ENCODE results near the gene HAUS6. TPM values are rescaled to one million over a fixed set of nuclear protein-coding genes. Genes with fewer than 3 reads are reported as not detected.
"Not testable (repeated sequence)": the region's sequence is repeated elsewhere in the genome, so short reads cannot be mapped to it uniquely, and the experiment has no call there.

The HAUS6 gene
- total RNA-seq, 1 experiment from 2014 or later, result 28.4 TPM

DNA sequence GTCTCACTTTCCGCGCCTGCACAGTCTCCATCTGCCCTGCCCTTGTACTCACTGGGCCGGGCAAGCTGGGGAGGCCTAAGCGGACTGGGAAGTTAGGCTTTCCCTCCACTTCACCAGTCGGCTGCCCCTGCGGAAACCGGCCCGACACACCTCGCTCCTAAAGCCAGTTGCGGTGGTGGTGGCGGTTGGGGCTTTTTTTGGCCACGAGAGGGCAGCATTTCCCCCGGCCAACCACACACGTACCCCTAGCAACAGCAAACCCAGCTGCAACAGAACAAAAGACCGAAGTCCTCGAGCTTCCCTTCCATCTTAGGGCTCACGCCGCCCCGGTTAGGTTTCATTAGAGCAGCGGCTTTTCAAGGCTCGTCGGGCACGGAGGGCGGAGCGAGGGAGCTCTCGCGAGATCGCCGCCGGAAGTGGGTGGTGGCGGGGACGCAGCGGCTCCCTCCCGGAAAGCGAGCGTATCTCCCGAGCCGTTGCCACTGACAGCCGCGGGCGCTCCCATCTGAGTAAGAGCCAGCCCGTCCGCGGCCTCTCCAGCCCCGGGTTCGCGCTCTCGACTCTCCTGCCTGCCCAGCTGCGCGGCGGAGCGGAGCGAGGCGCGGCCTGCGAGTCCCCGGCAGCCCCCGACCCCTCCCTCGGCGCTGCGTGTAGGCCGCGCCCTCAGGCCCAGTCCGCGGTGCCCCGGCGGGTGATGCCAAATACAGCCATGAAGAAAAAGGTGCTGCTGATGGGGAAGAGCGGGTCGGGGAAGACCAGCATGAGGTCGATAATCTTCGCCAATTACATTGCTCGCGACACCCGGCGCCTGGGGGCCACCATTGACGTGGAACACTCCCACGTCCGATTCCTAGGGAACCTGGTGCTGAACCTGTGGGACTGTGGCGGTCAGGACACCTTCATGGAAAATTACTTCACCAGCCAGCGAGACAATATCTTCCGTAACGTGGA lies 53.5 kb downstream of the HAUS6 start, which contains the start of gene RRAGA:
RRAGA (plus strand) TSS at position 462 of the 951 bp plus-strand sequence; CDS start at position 695, 233 bp downstream.
- peak; percentile 98 for DNase-seq (ENCODE audit: low read depth)

DNA sequence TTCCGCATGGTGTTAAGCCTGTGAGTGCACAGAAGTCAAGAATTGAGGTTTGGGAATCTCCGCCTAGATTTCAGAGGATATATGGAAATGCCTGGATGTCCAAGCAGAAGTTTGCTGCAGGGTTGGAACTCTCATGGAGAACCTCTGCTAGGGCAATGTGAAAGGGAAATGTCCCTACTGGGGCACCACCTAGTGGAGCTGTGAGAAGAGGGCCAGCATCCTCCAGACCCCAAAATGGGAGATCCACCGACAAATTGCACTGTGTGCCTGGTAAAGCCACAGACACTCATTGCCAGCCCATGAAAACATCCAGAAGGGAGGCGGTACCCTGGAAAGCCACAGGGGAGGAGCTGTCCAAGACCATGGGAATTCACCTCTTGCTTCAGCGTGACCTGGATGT lies 66.1 kb downstream of the HAUS6 start:
- DNase-seq (ENCODE audit: low read depth), result no peak

DNA sequence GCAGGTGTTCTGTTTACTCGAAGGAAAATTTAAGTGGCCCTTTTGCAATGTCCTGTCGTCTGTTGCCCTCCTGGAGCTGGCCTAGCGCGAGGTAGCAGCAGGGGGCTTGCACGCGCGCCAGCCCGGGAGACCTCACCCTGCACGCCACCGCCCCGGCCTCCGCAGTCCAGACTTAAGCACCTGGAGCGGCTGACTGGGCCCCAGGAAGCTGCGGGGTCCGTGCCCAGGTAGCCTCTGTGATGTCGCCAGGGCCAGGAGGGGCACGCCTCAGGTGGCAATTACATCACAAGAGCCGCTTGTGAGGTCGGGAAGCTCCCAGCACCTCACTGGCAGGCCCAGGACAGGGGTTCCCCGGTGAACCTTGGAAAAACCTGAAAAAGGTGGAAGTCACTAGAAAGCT lies 69.7 kb downstream of the HAUS6 start, which contains the start of gene SAXO1:
SAXO1 (minus strand) TSS at position 195 of the 400 bp plus-strand sequence. CDS start 301 bp downstream, outside the sequence.
- DNase-seq (ENCODE audit: low read depth), result no peak

DNA sequence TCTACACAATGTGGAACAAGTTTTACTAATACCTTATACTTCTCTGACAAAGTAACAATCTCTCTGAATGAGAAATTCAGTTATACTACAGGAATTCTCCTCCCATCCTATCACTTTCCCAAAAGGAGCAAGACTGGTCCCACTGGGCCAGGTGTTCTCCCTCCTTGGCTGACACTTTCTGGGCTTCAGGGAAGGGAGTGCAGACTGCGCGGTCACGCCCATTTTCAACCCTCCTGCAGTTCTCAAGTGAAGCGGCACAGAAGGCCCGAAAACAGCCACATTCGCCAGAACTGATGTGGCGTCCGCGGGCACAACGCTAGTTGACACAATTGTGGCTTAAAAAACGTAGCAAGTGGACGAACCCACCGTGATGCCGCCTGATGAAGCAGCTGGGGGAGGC lies 70.3 kb downstream of the HAUS6 start:
- DNase-seq (ENCODE audit: low read depth), result no peak

DNA sequence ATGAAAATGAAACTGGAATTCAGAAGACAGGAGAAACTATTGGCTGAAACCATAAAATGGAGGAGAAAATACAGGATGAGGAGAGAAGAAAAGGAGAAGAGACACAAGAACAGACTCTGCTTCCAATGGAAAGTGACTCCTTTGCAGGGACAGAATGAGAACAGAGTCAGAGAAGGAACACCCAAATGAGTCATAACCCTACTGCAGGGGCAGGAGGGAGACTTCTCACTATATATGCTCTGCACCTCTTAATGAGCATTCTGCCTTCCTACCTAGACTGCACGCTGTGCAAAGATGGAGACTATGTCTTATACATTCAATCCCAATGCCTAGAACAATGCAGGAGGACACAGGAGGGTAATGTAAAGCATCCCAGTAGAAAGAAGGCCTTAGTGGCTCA lies 71.8 kb downstream of the HAUS6 start:
- peak; percentile 23 for DNase-seq (ENCODE audit: low read depth)

DNA sequence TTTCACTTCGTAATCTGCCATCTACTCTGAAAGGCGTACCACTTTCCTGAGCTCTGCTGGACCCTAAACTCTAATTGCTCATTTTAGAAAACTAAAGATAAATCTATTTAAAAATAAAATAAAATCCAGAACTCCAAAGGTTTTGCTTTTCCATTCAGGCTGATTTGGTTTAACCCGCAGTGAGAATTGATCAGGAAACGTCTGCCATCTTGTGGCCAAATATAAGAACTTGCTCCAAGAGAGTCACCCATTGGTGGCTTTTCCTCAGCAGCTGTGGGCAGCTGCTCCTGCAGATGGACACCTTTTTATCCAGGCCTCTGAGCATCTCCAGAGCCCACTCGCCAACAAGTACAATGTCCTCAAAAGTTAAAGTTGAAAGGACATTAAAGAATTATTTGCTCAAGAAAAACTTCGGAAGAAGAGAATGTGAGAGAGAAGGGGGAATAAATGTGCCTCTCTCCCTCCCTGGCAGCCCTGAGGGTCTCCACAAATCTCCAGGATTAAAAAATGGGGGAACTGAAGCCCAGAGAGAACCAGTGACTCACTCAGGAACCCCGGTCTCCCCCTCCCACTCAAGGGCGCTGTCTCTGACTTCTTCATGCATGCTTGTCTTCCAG lies 73.8 kb downstream of the HAUS6 start:
- peak; percentile 70 for DNase-seq (ENCODE audit: low read depth)

DNA sequence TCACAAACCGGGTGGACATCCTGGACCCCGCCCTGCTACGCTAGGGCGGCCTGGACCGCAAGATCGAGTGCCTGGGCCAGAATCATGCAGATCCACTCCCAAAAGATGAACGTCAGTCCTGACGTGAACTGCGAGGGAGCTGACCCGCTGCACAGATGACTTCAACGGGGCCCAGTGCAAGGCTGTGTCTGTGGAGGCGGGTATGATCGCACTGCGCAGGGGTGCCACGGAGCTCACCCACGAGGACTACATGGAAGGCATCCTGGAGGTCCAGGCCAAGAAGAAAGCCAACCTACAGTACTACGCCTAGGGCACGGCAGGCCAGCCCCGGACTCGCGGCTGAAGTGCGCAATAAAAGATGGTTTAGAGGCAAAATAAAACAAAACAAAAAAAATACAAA lies 74.9 kb downstream of the HAUS6 start:
- no peak for DNase-seq (ENCODE audit: low read depth)

DNA sequence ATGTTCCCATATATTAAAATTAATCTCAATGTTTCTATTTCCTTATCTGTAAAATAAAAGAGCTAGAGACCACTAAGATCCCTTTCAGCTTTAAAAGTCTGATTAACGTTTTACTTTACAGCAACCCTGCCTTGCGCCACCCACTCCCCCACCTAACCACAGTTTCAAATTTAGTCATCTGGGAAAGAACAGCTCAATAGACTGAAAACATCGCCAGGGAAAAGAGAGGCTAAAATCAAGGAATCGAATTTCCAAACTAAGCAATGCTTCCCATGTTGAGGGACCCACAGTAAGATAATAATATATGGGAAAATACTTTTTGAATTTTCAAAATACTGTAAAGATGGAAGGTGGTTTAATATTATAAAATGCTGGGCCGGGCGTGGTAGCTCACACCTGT lies 76.3 kb downstream of the HAUS6 start:
- DNase-seq (ENCODE audit: low read depth), result no peak

DNA sequence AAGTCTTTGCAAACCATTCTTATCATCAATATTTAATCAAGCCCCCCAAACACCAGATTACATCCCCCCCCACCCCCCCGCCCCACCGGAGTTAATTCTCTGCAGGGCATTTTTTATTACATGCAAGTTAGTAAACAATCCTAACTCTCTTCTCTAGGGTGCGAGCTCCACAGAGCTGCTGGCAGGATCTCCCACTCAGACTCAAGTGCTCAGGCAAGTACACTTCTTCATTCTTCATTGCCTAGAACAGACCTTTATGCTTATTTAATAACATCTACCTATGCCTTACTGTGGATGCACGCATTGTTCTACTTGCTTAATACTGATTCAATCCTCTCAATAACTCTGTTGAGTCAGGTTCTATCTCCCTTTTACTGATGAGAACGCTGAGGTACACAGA lies 79.6 kb downstream of the HAUS6 start:
- no peak for DNase-seq (ENCODE audit: low read depth)

DNA sequence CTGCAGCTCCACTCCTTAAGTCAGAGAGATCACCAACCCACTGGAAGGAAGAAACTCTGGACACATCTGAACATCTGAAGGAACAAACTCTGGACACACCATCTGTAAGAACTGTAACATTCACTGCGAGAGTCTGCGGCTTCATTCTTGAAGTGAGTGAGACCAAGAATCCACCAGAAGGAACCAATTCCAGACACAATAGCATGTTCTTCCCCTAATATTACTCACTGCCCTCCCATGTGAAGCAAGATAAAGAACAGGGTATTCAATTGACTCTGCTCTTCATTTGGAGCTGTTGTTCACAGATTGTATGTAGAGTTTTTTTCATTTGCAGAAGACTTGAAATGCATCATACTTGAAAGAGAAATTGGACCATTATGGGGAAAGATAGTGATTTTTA lies 80.5 kb downstream of the HAUS6 start:
- DNase-seq (ENCODE audit: low read depth), result no peak

DNA sequence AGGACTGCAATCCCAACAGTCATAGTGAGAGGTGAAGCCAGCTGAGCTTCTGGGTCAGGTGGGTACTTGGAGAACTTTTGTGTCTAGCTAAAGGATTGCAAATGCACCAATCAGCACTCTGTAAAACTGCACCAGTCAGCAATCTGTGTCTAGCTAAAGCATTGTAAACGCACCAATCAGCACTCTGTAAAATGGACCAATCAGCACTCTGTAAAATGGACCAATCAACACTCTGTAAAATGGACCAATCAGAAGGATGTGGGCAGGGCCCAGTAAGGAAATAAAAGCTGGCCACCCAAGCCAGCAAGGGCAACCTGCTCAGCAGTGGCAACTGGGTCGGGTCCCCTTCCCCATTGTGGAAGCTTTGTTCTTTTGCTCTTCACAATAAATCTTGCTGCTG lies 81.1 kb downstream of the HAUS6 start:
- DNase-seq (ENCODE audit: low read depth), result not testable (repeated sequence)

DNA sequence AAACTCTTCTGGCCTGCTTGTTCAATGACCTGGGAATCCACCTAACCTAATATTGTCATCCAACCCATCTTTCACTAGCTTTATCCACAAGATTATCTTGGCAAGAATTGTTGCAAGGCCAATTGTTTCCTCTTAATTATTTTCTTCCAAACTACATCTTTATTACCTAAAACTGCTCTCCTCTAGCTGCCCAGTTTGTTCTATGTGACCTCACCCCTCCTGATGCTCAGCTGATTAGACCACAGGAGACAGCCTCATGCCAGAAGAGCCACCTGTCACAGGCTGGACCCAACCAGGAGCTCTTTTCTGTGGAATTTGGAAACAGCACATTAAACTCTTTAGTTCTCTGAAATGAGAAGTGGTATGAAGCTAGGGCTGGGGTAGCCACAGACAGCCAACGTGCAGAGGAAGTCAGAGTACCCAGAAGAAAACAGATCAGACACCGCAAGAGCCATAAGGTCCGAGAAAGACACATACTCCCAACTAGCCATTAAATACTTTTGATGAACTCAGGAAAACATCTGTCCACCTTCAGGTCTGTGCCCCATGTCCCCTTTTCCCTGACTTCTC lies 81.7 kb downstream of the HAUS6 start:
- DNase-seq (ENCODE audit: low read depth), result no peak

DNA sequence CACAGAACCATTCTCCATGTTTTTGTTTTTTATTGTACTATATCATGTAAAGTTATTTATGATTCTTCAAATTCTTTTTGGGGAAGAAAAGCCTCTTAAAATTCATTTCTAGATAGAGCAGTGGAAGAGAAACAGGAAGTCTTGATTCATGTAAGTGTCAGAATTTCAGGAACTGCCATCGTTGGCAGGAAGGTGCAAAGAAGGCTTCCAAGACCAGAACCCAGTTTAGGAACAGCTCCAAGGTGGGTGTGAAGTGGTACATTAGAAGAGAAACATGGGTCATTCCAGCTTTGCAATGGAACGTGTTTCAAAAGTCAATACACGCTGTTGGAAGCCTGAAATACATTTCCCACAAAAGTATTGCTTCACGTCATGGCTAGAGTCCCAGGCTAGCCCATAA lies 84.5 kb downstream of the HAUS6 start:
- no peak for DNase-seq (ENCODE audit: low read depth)

DNA sequence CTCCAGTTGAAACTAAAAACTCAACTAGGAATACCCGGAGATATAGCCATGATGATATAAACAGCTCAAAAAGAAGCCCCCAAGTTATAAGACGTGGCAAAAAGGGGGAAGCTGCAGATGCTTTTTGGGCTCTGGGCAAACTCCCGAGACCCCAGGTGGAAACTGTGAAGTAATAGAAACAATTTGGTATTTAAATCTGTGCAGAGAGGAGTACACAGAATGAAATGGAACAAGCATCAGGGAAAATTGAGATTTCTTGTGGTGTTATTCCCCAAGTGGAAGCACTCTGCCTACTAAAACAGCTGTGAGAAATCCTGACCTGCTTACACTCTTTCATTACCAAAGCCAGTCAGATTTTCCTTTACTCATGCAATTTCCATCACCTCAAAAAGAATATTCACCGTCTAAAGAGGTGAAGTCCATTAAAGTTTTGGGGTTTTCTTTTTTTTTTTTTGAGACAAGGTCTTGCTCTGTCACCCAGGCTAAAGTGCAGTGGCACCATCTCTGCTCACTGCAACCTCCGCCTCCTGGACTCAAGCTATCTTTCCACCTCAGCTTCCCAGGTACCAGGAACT lies 93.2 kb downstream of the HAUS6 start:
- DNase-seq (ENCODE audit: low read depth), result no peak

Other genes starting within 250 kb of the HAUS6 start
- gene SAXO1, start 69.7 kb downstream of the HAUS6 start, total RNA-seq (2014; rRNA removed; shearing (Covaris generic)), result 0.10 TPM in 1 of 2 replicates, not detected in the other
- 71.3 and 83.9 TPM in 2 replicates for gene RRAGA, start 53.5 kb downstream of the HAUS6 start, total RNA-seq (2014; rRNA removed; shearing (Covaris generic))
- 82.0 and 96.6 TPM in 2 replicates for gene PLIN2, start 24.6 kb upstream of the HAUS6 start, total RNA-seq (2014; rRNA removed; shearing (Covaris generic))
- 36.7 and 40.7 TPM in 2 replicates for gene DENND4C, start 127.8 kb upstream of the HAUS6 start, total RNA-seq (2014; rRNA removed; shearing (Covaris generic))

Data from M059J (cell line).